GM21390 (cell line): ENCODE data around the gene RNU1-3.
"Not testable (repeated sequence)": the region's sequence is repeated elsewhere in the genome, so short reads cannot be mapped to it uniquely, and the experiment has no call there.

ENCODE experiments used
- ATAC-seq: cut with Tn5 transposase; IDR thresholded peaks from one replicate; pipeline ENCODE4 v1.9.1; 2021; ENCODE audit not compliant: unreplicated experiment

Gene RNU1-3

GRCh38 chr1:16656981-16657683, 9.6 kb downstream of the RNU1-3 start:
- not testable (repeated sequence) for ATAC-seq

- ATAC-seq, result not testable (repeated sequence)
Observed at GRCh38 chr1:16656574-16656973, 10.2 kb downstream of the RNU1-3 start.

- ATAC-seq, result not testable (repeated sequence)
Observed at GRCh38 chr1:16651560-16651959, 15.2 kb downstream of the RNU1-3 start.

- not testable (repeated sequence) for ATAC-seq
Observed at GRCh38 chr1:16649960-16650359, 16.8 kb downstream of the RNU1-3 start.

GRCh38 chr1:16649390-16649789, 17.4 kb downstream of the RNU1-3 start:
- not testable (repeated sequence) for ATAC-seq

- not testable (repeated sequence) for ATAC-seq
Observed at GRCh38 chr1:16648756-16649155, 18.0 kb downstream of the RNU1-3 start.

- not testable (repeated sequence) for ATAC-seq
Observed at GRCh38 chr1:16648250-16648649, 18.5 kb downstream of the RNU1-3 start.

- not testable (repeated sequence) for ATAC-seq
Observed at GRCh38 chr1:16647179-16648176, 19.3 kb downstream of the RNU1-3 start.

- ATAC-seq, result not testable (repeated sequence)
Observed at GRCh38 chr1:16646716-16647115, 20.0 kb downstream of the RNU1-3 start.

- not testable (repeated sequence) for ATAC-seq
Observed at GRCh38 chr1:16646061-16646664, 20.6 kb downstream of the RNU1-3 start.

GRCh38 chr1:16645271-16646060, 21.3 kb downstream of the RNU1-3 start:
- not testable (repeated sequence) for ATAC-seq

- peak; percentile 72 for ATAC-seq
Observed at GRCh38 chr1:16644482-16645270, 22.1 kb downstream of the RNU1-3 start.

- ATAC-seq, result no peak
Observed at GRCh38 chr1:16644193-16644481, 22.6 kb downstream of the RNU1-3 start.

GRCh38 chr1:16643476-16644192, 23.1 kb downstream of the RNU1-3 start:
- ATAC-seq, result peak; percentile 10

- ATAC-seq, result not testable (repeated sequence)
Observed at GRCh38 chr1:16643001-16643411, 23.7 kb downstream of the RNU1-3 start.

- not testable (repeated sequence) for ATAC-seq
Observed at GRCh38 chr1:16642025-16642966, 24.5 kb downstream of the RNU1-3 start.

- not testable (repeated sequence) for ATAC-seq
Observed at GRCh38 chr1:16641159-16641975, 25.4 kb downstream of the RNU1-3 start.
